Ovary (tissue), 3 donors: Measurements from ENCODE around the gene STRN4.

Experiments used
- CTCF ChIP-seq, 3 donors: fragments of 450-650 bp in 2 of 3; fragments of 200-600 bp in 1 of 3; IDR thresholded peaks; one replicate each; pipeline versions ENCODE4 v1.5.1 to v1.8.0; 2016 to 2022; ENCODE audit warnings: antibody characterized with exemption in 3 of 3, mild to moderate bottlenecking in 1 of 3
- EP300 ChIP-seq: sonication (generic); formaldehyde crosslinking; IDR thresholded peaks from one replicate; pipeline ENCODE4 v1.6.1; 2017; ENCODE audit warnings: antibody characterized with exemption
- POLR2A ChIP-seq: fragments of 450-650 bp; IDR thresholded peaks from one replicate; pipeline ENCODE4 v1.6.1; 2017; ENCODE audit warnings: antibody characterized with exemption, mild to moderate bottlenecking, moderate library complexity
- donor health status: DM: no; HTN: no; CAD: no.

GRCh38 chr19:46730595-46730994 lies 15.7 kb downstream of the STRN4 start:
- no peak for TF ChIP-seq POLR2A
- TF ChIP-seq CTCF (IDR thresholded peaks at IDR 0.05): no peak
- TF ChIP-seq EP300: no peak
